GM12874 (cell line): ENCODE results near the gene IGFN1.

Experiments
- CTCF ChIP-seq: IDR thresholded peaks from 2 replicates; pipeline ENCODE4 v1.5.1; 2011; ENCODE audit warnings: low read depth, mild to moderate bottlenecking, control low read depth, low read length, moderate library complexity; ENCODE audit not compliant: insufficient read depth

Gene IGFN1

GRCh38 chr1:201145132-201145531, 45.5 kb upstream of the IGFN1 start:
- TF ChIP-seq CTCF = no peak

GRCh38 chr1:201145816-201146215, 44.8 kb upstream of the IGFN1 start:
- TF ChIP-seq CTCF = no peak

- TF ChIP-seq CTCF = no peak
Measured at GRCh38 chr1:201146626-201147390, 43.8 kb upstream of the IGFN1 start.

- no peak for TF ChIP-seq CTCF
Measured at GRCh38 chr1:201147396-201148015, 43.1 kb upstream of the IGFN1 start.

- TF ChIP-seq CTCF = peak; percentile 46
Measured at GRCh38 chr1:201149400-201149799, 41.2 kb upstream of the IGFN1 start.

- no peak for TF ChIP-seq CTCF
Measured at GRCh38 chr1:201153474-201154388, 36.9 kb upstream of the IGFN1 start.
